Uterus (tissue), 2 donors: Measurements from ENCODE around the gene SLC7A6OS.

Source experiments
- POLR2A ChIP-seq, 2 donors: fragments of 450-650 bp; IDR thresholded peaks; one replicate each; pipeline ENCODE4 v1.6.1; 2016; ENCODE audit warnings: antibody characterized with exemption in 2 of 2, mild to moderate bottlenecking in 1 of 2, moderate library complexity in 1 of 2
- TF ChIP-seq, protein P1 (sequence below), 4 experiments: fragments of 200-600 bp in 2 of 4; fragments of 450-650 bp in 2 of 4; sonication (generic) in 2 of 4; IDR thresholded peaks; one replicate each; pipeline ENCODE4 v1.5.1; 2016 to 2019; ENCODE audit warnings: antibody characterized with exemption in 4 of 4, mild to moderate bottlenecking in 2 of 4, moderate library complexity in 1 of 4

DNA sequence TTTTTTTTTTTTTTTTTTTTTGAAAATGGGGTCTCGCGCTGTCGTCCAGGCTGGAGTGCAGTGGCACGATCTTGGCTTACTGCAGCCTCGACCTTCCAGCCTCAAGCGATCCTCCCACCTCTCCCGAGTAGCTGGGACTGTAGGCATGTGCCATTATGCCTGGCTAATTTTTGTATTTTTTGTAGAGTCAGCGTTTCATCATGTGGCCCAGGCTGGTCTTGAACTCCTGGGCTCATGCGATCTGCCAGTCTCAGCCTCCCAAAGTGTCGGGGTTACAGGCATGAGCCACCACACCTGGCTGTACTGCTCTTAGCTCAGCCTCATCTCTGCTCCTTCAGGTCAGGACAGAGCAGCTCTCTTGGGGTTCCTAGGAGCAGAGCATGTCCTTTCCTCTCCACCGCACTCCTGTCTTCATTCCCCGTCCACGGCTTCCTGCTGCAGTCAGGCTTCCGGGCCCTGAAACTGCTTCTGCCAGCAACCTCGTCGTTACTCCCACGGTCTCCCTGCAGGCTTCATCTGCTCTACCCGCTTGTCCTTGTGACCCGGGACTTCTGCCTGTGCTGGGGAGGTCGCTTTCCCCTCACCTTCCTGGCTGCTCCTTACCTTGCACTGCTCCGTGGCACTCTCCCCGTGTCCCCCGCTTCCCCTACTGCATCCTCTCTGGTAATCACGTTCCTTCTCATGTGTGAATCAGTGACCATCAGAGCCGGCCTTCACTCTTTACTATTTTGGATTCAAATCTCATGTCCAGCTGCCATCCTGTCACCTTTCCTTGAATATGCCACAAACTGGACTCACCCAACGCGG, 38.1 kb upstream of the SLC7A6OS start:
- TF ChIP-seq, protein P1, sequence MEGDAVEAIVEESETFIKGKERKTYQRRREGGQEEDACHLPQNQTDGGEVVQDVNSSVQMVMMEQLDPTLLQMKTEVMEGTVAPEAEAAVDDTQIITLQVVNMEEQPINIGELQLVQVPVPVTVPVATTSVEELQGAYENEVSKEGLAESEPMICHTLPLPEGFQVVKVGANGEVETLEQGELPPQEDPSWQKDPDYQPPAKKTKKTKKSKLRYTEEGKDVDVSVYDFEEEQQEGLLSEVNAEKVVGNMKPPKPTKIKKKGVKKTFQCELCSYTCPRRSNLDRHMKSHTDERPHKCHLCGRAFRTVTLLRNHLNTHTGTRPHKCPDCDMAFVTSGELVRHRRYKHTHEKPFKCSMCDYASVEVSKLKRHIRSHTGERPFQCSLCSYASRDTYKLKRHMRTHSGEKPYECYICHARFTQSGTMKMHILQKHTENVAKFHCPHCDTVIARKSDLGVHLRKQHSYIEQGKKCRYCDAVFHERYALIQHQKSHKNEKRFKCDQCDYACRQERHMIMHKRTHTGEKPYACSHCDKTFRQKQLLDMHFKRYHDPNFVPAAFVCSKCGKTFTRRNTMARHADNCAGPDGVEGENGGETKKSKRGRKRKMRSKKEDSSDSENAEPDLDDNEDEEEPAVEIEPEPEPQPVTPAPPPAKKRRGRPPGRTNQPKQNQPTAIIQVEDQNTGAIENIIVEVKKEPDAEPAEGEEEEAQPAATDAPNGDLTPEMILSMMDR (IDR thresholded peaks at IDR 0.05): no peak
- TF ChIP-seq POLR2A (IDR thresholded peaks at IDR 0.05): no peak
